GM21360 (cell line): Measurements from ENCODE around the gene SHISA6.
"Not testable (repeated sequence)": the region's sequence is repeated elsewhere in the genome, so short reads cannot be mapped to it uniquely, and the experiment has no call there.

Experiments used
- ATAC-seq: cut with Tn5 transposase; IDR thresholded peaks from one replicate; pipeline ENCODE4 v1.9.1; 2021; ENCODE audit warnings: mild to moderate bottlenecking, moderate library complexity; ENCODE audit not compliant: unreplicated experiment

The SHISA6 gene

GRCh38 chr17:11301874-11302273 lies 60.9 kb downstream of the SHISA6 start:
- ATAC-seq, result not testable (repeated sequence)

GRCh38 chr17:11302401-11303186 lies 61.6 kb downstream of the SHISA6 start:
- no peak for ATAC-seq

- ATAC-seq, result no peak
Observed at GRCh38 chr17:11303773-11304394, 62.9 kb downstream of the SHISA6 start.

GRCh38 chr17:11304568-11304967 lies 63.6 kb downstream of the SHISA6 start:
- no peak for ATAC-seq

GRCh38 chr17:11305524-11305923 lies 64.5 kb downstream of the SHISA6 start:
- no peak for ATAC-seq

GRCh38 chr17:11308531-11308930 lies 67.5 kb downstream of the SHISA6 start:
- no peak for ATAC-seq

- ATAC-seq, result no peak
Observed at GRCh38 chr17:11309033-11309432, 68.0 kb downstream of the SHISA6 start.

GRCh38 chr17:11309850-11310249 lies 68.8 kb downstream of the SHISA6 start:
- ATAC-seq, result no peak

GRCh38 chr17:11316451-11316850 lies 75.4 kb downstream of the SHISA6 start:
- ATAC-seq, result not testable (repeated sequence)

GRCh38 chr17:11318207-11318606 lies 77.2 kb downstream of the SHISA6 start:
- no peak for ATAC-seq

GRCh38 chr17:11319894-11320293 lies 78.9 kb downstream of the SHISA6 start:
- ATAC-seq, result no peak

GRCh38 chr17:11324021-11324420 lies 83.0 kb downstream of the SHISA6 start:
- ATAC-seq, result no peak

- no peak for ATAC-seq
Observed at GRCh38 chr17:11324846-11325420, 83.9 kb downstream of the SHISA6 start.

GRCh38 chr17:11326492-11326891 lies 85.5 kb downstream of the SHISA6 start:
- no peak for ATAC-seq

GRCh38 chr17:11328770-11329169 lies 87.8 kb downstream of the SHISA6 start:
- ATAC-seq, result no peak

GRCh38 chr17:11330006-11330405 lies 89.0 kb downstream of the SHISA6 start:
- no peak for ATAC-seq

GRCh38 chr17:11330826-11331225 lies 89.8 kb downstream of the SHISA6 start:
- no peak for ATAC-seq

- no peak for ATAC-seq
Observed at GRCh38 chr17:11331547-11332513, 90.8 kb downstream of the SHISA6 start.

GRCh38 chr17:11332706-11333105 lies 91.7 kb downstream of the SHISA6 start:
- ATAC-seq, result no peak

GRCh38 chr17:11334493-11334892 lies 93.5 kb downstream of the SHISA6 start:
- no peak for ATAC-seq

- no peak for ATAC-seq
Observed at GRCh38 chr17:11336290-11336689, 95.3 kb downstream of the SHISA6 start.
